Measurements from ENCODE around the gene STX8. TPM values are rescaled to one million over a fixed set of nuclear protein-coding genes. Genes with fewer than 3 reads are reported as not detected.
"Not testable (repeated sequence)": the region's sequence is repeated elsewhere in the genome, so short reads cannot be mapped to it uniquely, and the experiment has no call there.

The STX8 gene
- polyA plus RNA-seq, 1 experiment, result 103 TPM

DNA sequence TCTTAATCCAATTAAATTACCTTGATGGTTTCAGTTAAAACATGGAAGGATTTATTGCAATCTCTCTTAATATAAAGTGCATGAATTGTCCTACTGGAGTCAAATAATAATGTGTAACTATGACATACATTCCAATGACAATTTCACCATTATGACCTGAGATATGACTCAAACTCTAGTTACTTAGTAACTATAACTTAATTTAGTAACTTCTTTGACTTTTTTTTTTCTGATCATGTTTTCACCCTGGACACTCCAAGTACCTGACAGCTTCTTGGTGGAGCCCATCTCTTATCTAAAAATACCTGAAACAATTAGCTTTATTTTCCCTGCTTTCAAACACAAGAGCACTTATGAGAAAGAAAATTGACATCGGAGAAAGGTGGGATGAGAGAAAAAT, 123.7 kb downstream of the STX8 start:
- no peaks in the 10 kb centered on the region; the same call in none of the 2 replicates for H3K9me3 ChIP-seq (ENCODE audit: control insufficient read depth, insufficient read depth, low read length)
- POLR2A ChIA-PET, result no interaction called here
- TF ChIP-seq, protein P1, sequence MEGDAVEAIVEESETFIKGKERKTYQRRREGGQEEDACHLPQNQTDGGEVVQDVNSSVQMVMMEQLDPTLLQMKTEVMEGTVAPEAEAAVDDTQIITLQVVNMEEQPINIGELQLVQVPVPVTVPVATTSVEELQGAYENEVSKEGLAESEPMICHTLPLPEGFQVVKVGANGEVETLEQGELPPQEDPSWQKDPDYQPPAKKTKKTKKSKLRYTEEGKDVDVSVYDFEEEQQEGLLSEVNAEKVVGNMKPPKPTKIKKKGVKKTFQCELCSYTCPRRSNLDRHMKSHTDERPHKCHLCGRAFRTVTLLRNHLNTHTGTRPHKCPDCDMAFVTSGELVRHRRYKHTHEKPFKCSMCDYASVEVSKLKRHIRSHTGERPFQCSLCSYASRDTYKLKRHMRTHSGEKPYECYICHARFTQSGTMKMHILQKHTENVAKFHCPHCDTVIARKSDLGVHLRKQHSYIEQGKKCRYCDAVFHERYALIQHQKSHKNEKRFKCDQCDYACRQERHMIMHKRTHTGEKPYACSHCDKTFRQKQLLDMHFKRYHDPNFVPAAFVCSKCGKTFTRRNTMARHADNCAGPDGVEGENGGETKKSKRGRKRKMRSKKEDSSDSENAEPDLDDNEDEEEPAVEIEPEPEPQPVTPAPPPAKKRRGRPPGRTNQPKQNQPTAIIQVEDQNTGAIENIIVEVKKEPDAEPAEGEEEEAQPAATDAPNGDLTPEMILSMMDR (IDR thresholded peaks at IDR 0.05; ENCODE audit: low read depth, low read length), result no peak
- no peak overlapping the region for H3K4me3 ChIP-seq (ENCODE audit: low read depth, low read length)
- DNase-seq (ENCODE audit: low read depth, low spot score), result no peak
- no peak overlapping the region for H3K27ac ChIP-seq (ENCODE audit: low read depth, low read length)
- H3K27me3 ChIP-seq (ENCODE audit: control insufficient read depth, insufficient read depth, low read length), result no peaks in the 10 kb centered on the region
- CTCF ChIA-PET, result interaction anchor here (0.7 kb wide), 1 partner anchor 32 kb away, joined by 4 read pairs; no protein-coding TSS in a partner anchor

DNA sequence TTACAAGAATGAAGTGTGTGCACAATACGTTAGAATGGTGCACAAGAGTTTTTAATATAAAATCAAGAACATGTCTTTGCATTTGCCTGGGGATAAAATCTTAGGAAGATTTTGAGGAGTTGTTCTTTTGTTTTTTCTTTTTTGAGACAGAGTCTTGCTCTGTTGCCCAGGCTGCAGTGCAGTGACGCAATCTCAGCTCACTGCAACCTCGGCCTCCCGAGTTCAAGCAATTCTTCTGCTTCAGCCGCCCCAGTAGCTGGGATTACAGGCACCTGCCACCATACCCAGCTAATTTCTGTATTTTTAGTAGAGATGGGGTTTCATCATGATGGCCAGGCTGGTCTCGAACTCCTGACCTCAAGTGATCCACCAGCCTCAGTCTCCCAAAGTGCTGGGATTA, 128.3 kb downstream of the STX8 start:
- H3K27ac ChIP-seq (ENCODE audit: low read depth, low read length); H3K4me3 ChIP-seq (ENCODE audit: low read depth, low read length); DNase-seq (ENCODE audit: low read depth, low spot score); H3K9me3 ChIP-seq (ENCODE audit: control insufficient read depth, insufficient read depth, low read length); CTCF ChIA-PET; H3K27me3 ChIP-seq (ENCODE audit: control insufficient read depth, insufficient read depth, low read length); POLR2A ChIA-PET: not testable (repeated sequence)

DNA sequence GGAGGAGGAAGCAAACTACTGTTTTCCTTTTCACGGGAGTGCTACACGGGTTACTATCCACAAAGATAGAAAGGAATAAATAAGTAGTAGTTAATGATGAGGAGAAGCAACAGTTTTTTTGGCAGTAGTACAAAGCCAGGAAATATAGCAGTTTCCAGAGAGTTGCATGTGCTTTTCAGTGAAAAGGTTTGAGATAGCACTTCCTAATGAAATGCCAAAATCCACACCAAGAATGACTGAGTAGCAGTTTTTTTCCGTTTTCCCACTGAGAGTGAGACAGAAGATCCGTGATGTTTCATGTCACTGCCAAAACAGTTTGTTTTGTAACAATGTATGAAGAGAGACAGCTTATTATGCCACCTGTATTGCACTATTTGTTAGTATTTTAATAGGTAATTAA, 129.1 kb downstream of the STX8 start:
- Histone ChIP-seq H3K27ac (ENCODE audit: low read depth, low read length) (no peak overlapping the region), H3K27me3 (ENCODE audit: control insufficient read depth, insufficient read depth, low read length) (no peaks in the 10 kb centered on the region), H3K4me3 (ENCODE audit: low read depth, low read length) (no peak overlapping the region), H3K9me3 (ENCODE audit: control insufficient read depth, insufficient read depth, low read length) (no peaks in the 10 kb centered on the region)
- ChIA-PET POLR2A (no interaction called here), CTCF (interaction anchor here (1.3 kb wide), 1 partner anchor 10 kb away, joined by 3 read pairs; no protein-coding TSS in a partner anchor)
- TF ChIP-seq, protein P1 (IDR thresholded peaks at IDR 0.05; ENCODE audit: low read depth, low read length), result no peak
- no peak for DNase-seq (ENCODE audit: low read depth, low spot score)

DNA sequence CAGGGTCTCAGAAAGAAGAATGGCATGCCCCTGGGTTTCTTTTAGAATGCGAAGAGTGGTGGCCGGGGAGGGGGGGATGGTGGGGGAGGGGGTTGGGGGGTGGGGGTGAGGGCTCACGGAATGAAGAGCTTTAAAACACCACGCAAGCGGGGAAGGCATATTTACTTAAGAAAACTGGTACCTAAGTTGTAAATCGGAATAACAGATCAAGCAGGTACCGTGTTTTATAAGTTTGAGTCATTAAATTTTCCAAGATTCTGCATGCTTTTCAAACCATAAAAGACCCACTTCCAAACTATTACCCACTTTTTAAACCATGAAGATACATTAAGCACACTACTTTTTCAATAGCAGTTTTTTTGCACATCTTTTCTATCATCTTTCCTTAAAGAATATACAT, 130.2 kb downstream of the STX8 start:
- ChIA-PET POLR2A (no interaction called here), CTCF (interaction anchor here (1.3 kb wide), 1 partner anchor 9 kb away, joined by 3 read pairs; no protein-coding TSS in a partner anchor)
- Histone ChIP-seq H3K27ac (ENCODE audit: low read depth, low read length) (no peak overlapping the region), H3K9me3 (ENCODE audit: control insufficient read depth, insufficient read depth, low read length) (no peaks in the 10 kb centered on the region), H3K4me3 (ENCODE audit: low read depth, low read length) (no peak overlapping the region), H3K27me3 (ENCODE audit: control insufficient read depth, insufficient read depth, low read length) (no peaks in the 10 kb centered on the region)
- TF ChIP-seq, protein P1 (IDR thresholded peaks at IDR 0.05; ENCODE audit: low read depth, low read length), result no peak
- no peak for DNase-seq (ENCODE audit: low read depth, low spot score)

DNA sequence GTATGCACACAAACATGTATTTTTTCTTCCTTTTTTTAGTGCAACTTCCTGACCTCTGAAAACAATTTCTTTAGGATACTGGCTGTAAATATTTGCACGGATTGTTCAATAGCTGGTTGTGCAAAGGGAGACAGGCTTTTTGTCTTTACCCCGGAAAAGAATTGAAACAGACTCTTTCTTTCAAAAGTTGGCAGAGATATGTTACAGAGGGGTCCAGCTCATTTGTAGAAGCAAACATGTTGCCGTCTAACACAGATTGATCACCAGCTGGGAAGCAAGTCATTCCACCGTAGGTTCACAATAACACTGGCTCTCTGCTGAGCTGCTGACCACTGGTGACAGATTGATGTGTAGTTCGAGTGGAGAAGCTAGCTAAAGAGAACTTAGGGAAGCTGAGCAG, 130.9 kb downstream of the STX8 start:
- TF ChIP-seq, protein P1 (IDR thresholded peaks at IDR 0.05; ENCODE audit: low read depth, low read length), result no peak
- Histone ChIP-seq H3K9me3 (ENCODE audit: control insufficient read depth, insufficient read depth, low read length) (no peaks in the 10 kb centered on the region), H3K27ac (ENCODE audit: low read depth, low read length) (no peak overlapping the region), H3K27me3 (ENCODE audit: control insufficient read depth, insufficient read depth, low read length) (no peaks in the 10 kb centered on the region), H3K4me3 (ENCODE audit: low read depth, low read length) (no peak overlapping the region)
- ChIA-PET CTCF (no interaction called here), POLR2A (no interaction called here)
- no peak for DNase-seq (ENCODE audit: low read depth, low spot score)

DNA sequence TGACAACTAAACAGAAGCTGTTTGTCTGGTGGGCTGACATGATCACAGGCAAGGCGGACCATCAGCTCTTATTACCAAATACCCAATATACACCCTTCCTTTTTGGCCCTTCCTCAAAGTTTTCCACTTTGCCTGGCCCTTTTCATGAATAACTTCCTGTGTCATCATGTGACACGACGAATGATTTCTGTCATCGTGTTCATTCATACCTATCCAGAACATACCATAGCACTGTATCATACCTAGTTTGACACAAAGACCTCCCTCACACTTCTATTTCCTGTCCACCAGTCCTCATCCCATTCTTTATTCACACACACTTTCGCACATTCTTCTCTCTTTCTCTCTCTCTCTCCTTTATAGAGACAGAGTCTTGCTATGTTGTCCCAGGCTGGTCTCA, 131.8 kb downstream of the STX8 start:
- Histone ChIP-seq H3K27me3 (ENCODE audit: control insufficient read depth, insufficient read depth, low read length) (no peaks in the 10 kb centered on the region), H3K9me3 (ENCODE audit: control insufficient read depth, insufficient read depth, low read length) (no peaks in the 10 kb centered on the region), H3K4me3 (ENCODE audit: low read depth, low read length) (no peak overlapping the region), H3K27ac (ENCODE audit: low read depth, low read length) (no peak overlapping the region)
- ChIA-PET CTCF (no interaction called here), POLR2A (no interaction called here)
- TF ChIP-seq, protein P1 (IDR thresholded peaks at IDR 0.05; ENCODE audit: low read depth, low read length), result no peak
- DNase-seq (ENCODE audit: low read depth, low spot score), result no peak
